GM10266 (cell line): Measurements from ENCODE around the gene OR7G2.
A peak's percentile ranks its signal among the peaks of the same experiment; 100 is the strongest.

ENCODE experiments used
- DNase-seq: peaks from one replicate; pipeline ENCODE4 v3.0.0; 2012; ENCODE audit errors: extremely low spot score
- TF ChIP-seq, protein P1 (sequence below): IDR thresholded peaks from 2 replicates; pipeline ENCODE4 v1.5.1; 2012; ENCODE audit warnings: mild to moderate bottlenecking, low read depth; ENCODE audit not compliant: control insufficient read depth, insufficient read depth; ENCODE audit errors: missing control alignments

The OR7G2 gene

GRCh38 chr19:9146882-9147281 is 39.6 kb upstream of the OR7G2 start:
- TF ChIP-seq, protein P1, sequence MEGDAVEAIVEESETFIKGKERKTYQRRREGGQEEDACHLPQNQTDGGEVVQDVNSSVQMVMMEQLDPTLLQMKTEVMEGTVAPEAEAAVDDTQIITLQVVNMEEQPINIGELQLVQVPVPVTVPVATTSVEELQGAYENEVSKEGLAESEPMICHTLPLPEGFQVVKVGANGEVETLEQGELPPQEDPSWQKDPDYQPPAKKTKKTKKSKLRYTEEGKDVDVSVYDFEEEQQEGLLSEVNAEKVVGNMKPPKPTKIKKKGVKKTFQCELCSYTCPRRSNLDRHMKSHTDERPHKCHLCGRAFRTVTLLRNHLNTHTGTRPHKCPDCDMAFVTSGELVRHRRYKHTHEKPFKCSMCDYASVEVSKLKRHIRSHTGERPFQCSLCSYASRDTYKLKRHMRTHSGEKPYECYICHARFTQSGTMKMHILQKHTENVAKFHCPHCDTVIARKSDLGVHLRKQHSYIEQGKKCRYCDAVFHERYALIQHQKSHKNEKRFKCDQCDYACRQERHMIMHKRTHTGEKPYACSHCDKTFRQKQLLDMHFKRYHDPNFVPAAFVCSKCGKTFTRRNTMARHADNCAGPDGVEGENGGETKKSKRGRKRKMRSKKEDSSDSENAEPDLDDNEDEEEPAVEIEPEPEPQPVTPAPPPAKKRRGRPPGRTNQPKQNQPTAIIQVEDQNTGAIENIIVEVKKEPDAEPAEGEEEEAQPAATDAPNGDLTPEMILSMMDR: no peak
- no peak for DNase-seq

DNA sequence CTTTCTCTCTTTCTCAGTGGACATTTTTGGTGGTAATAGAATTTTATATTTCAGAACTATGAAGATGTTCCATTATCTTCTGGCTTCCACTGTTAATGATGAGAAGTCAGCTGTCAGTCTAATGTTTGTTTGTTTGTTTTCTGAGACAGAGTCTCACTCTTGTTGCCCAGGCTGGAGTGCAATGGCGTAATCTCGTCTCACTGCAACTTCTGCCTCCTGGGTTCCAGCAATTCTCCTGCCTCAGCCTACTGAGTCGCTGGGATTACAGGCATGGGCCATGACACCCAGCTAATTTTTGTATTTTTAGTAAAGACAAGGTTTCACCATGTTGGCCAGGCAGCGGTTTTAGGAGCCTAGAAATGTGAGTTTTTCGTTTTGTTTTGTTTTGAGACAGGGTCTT is 37.6 kb upstream of the OR7G2 start:
- TF ChIP-seq, protein P1: no peak
- no peak for DNase-seq

DNA sequence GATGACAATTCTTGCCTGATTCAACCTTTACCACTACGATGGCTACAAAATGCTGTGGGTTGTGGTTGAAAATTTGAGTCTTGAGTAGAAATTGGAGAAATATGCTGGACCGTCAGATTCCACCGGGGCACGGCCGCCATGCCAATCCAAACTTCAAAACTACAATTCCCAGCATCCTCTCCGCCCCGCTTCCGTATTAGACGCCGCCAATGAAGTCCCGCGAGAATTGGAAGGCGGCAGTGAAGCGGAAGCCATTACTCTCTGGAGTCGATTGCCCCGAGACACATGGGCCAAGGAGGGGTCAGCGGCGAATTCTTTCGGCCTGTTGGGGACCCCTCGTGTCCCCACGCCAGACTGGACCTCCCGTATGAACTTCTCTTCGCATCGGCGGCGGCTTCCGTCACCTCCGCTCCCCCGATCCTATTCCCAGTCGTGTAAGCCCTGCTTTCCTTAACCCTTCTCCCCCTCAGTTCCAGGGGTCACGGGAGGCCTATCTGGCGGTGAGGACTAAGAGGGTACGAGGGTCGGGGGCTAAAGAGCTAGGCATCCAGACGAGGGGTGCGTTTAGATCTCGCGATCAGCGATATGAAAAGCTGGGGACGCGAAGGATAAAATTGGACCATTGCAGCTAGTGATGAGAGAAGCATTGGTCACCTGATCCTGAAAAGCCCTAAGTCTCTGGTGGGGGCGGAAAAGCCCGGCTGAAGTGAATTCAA is 33.0 kb upstream of the OR7G2 start, which contains the start of gene ZNF317:
TSS of gene ZNF317 (plus strand) at position 239 of the 716 bp plus-strand sequence. CDS start 15,620 bp downstream, outside the sequence.
- TF ChIP-seq, protein P1: no peak
- peak; percentile 80 for DNase-seq

- TF ChIP-seq, protein P1: no peak
- no peak for DNase-seq
These were observed 32.4 kb upstream of the OR7G2 start for GRCh38 chr19:9139609-9140158.

DNA sequence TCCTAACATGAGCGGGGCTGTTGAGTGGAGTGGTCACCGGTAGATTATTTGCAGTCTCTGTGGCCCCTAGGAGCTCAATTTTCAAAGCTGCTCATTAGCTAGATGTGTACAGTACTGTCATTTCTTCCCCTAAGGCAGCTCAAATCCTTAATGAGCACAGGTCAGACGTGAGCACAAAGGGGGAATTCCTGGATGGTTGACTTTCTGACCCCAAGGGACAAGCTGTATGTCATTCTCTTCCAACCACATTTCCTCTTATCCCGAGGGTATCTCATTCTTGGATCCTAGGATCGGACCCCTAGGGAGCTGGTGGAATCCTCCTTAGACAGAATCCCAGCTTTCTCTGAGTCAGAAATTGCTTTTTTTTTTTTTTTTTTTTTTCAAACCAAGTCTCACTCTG is 25.1 kb upstream of the OR7G2 start:
- TF ChIP-seq, protein P1: no peak
- no peak for DNase-seq

GRCh38 chr19:9130965-9131364 is 23.7 kb upstream of the OR7G2 start:
- TF ChIP-seq, protein P1: no peak
- no peak for DNase-seq

DNA sequence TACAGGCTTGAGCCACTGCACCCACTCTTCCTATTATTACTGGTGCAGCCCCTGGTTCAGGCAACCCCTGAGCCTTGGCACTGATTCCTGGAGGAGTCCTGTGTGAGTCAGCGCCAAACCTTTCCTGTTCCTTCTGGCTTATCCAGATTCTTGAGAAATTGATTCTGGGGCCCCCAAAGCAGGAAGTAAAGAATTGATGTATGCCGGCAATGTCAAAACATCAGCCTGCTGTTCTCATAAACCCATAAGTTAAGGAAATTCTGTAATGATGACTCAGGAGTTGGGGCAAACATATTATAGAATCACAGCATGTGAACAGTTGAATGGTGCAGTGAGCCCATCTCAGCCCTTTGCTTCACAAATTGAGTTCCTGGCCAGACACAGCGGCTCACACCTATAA is 20.9 kb upstream of the OR7G2 start:
- no peak for DNase-seq
- TF ChIP-seq, protein P1: no peak
